SK-N-MC (cell line): ENCODE data around the gene RECK.

ENCODE experiments used
- DNase-seq: peaks from one replicate; pipeline ENCODE4 v3.0.0-alpha.2; 2011; ENCODE audit warnings: low read depth, low spot score
- H3K27ac ChIP-seq: fragments of 200-600 bp; sonication (generic); 2 replicates; pipeline ENCODE4 v1.5.1; 2016; ENCODE audit warnings: mixed run types
- H3K36me3 ChIP-seq: fragments of 200-600 bp; sonication (generic); 2 replicates; pipeline ENCODE4 v1.6.1; 2017; ENCODE audit warnings: antibody characterized with exemption, low read length, mixed read lengths; ENCODE audit not compliant: insufficient read depth
- H3K4me3 ChIP-seq: fragments of 200-600 bp; sonication (generic); 2 replicates; pipeline ENCODE4 v1.5.1; 2016
- H3K9ac ChIP-seq: fragments of 200-600 bp; sonication (generic); 2 replicates; pipeline ENCODE4 v1.8.0; 2017; ENCODE audit warnings: mixed run types, mixed read lengths; ENCODE audit not compliant: insufficient read length
- H3K9me3 ChIP-seq: fragments of 200-600 bp; sonication (generic); 2 replicates; pipeline ENCODE4 v1.6.1; 2017; ENCODE audit warnings: low read depth, mild to moderate bottlenecking, antibody characterized with exemption, low read length, moderate library complexity, mixed read lengths
- EZH2 ChIP-seq: fragments of 200-600 bp; sonication (generic); IDR thresholded peaks from one replicate; pipeline ENCODE4 v1.6.1; 2017; ENCODE audit warnings: antibody characterized with exemption
- FOXP2 ChIP-seq: optimal IDR thresholded peaks from 2 replicates; pipeline ENCODE3; 2011; ENCODE audit warnings: mild to moderate bottlenecking, moderate library complexity; ENCODE audit not compliant: insufficient read depth; ENCODE audit errors: extremely low read length, control extremely low read depth
- POLR2AphosphoS5 ChIP-seq: IDR thresholded peaks from 2 replicates; pipeline ENCODE4 v1.6.1; 2012; ENCODE audit warnings: mild to moderate bottlenecking, low read depth, low read length, borderline replicate concordance

The RECK gene

DNA sequence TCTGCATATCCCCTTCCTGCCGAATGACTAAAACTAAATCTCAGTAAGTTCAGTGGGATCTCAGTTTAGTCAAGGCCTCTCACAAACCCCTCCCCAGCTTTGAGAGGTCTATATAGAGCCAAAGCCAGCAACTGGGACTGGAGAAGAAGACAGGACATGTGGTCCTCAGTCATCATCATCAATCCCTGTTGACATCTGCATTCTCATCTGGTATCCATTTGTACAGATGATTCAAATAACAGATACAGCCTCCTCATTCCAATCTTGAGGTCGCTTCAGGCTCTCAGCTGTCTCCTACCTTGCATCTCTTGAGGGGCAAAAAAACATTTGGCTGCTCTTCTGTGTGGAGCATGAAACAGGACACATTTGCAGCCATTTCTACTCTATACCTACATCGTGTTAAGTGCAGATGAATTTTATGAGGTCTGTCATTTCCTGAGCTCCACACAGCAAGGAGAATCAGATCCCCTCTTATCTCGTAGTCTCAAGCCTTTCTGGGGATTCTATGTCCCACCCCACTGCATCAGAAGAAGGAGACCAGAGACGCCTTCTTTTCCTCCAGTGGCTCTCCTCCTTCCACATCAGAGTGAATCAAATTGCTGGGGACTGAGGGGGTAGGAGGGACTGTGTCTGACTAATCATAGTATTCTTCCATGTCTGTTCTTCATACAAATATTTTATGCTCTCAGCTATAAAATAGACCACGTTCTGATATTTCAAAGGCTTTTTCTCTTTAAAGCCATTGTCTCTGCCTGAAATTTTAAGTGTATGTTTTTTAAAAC lies 4.7 kb upstream of the RECK start:
- H3K9ac ChIP-seq, result no peak overlapping the region
- TF ChIP-seq EZH2, result no peak
- TF ChIP-seq FOXP2, result no peak
- no peak for TF ChIP-seq POLR2AphosphoS5
- 0 out of 2 replicates have a peak, but pooled peaks cover 2% of the 10 kb centered on the region for H3K9me3 ChIP-seq
- no peaks in the 10 kb centered on the region for H3K36me3 ChIP-seq
- no peak for DNase-seq
- no peak overlapping the region for H3K27ac ChIP-seq
- no peak overlapping the region for H3K4me3 ChIP-seq

DNA sequence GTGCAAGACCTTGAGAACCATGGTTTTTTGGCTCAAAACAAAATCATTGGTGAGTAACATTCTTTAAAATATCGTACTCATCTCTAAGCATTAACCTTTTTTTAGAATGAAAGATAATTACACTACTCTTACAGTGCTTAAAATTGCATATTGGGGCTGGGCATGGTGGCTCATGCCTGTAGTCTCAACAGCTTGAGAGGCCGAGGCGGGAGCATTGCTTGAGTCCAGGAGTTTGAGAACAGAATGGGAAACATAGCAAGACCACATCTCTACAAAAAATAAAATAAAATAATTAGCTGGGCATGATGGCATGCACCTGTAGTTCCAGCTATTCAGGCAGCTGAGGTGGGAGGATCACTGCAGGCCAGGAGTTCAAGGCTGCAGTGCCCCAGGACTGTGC lies 2.9 kb upstream of the RECK start:
- no peak overlapping the region for H3K9ac ChIP-seq
- H3K36me3 ChIP-seq, result no peaks in the 10 kb centered on the region
- no peak overlapping the region for H3K4me3 ChIP-seq
- no peaks in the 10 kb centered on the region for H3K9me3 ChIP-seq
- DNase-seq, result no peak
- no peak overlapping the region for H3K27ac ChIP-seq
- TF ChIP-seq FOXP2 (no peak), POLR2AphosphoS5 (no peak), EZH2 (no peak)

DNA sequence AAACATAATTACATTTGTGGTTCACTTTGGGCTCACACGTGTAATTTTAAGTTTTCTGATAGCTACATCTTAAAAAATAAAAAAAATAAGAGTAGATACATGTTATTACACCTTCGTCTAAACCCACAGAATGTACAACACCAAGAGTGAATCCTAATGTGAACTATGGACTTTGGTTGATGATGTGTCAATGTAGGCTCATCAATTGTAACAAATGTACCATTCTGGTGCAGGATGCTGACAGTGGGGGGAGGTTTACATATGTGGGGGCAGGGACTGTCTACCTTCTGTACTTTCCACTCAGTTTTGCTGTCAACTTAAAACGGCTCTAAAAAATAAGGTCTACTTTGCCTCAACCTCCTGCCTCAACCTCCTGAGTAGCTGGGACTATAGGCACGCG lies 2.5 kb upstream of the RECK start:
- DNase-seq, result no peak
- no peak overlapping the region for H3K4me3 ChIP-seq
- no peaks in the 10 kb centered on the region for H3K36me3 ChIP-seq
- no peak overlapping the region for H3K9ac ChIP-seq
- TF ChIP-seq EZH2 (no peak), FOXP2 (no peak), POLR2AphosphoS5 (no peak)
- H3K27ac ChIP-seq, result no peak overlapping the region
- no peaks in the 10 kb centered on the region for H3K9me3 ChIP-seq

DNA sequence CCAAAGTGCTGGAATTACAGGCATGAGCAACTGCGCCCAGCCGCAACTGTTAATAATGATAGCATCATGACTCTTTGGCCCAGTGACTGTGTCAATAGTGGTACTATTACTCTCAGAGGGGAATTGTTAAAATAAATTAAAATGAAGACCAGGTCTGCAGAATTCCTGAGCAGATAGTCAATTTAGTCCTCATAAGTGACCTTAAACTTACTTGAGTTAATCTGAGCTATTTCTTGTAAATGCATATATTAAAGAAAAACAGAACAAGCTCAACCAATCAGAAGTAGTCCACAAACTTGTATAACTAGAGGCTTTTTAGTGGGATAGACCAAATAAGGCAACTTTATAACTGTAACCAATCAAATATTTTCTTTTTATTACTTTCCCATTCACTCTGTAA lies 1.7 kb upstream of the RECK start:
- Histone ChIP-seq H3K9ac (no peak overlapping the region), H3K4me3 (no peak overlapping the region), H3K9me3 (no peaks in the 10 kb centered on the region), H3K36me3 (no peaks in the 10 kb centered on the region), H3K27ac (no peak overlapping the region)
- no peak for DNase-seq
- no peak for TF ChIP-seq EZH2
- TF ChIP-seq FOXP2, result no peak
- no peak for TF ChIP-seq POLR2AphosphoS5

DNA sequence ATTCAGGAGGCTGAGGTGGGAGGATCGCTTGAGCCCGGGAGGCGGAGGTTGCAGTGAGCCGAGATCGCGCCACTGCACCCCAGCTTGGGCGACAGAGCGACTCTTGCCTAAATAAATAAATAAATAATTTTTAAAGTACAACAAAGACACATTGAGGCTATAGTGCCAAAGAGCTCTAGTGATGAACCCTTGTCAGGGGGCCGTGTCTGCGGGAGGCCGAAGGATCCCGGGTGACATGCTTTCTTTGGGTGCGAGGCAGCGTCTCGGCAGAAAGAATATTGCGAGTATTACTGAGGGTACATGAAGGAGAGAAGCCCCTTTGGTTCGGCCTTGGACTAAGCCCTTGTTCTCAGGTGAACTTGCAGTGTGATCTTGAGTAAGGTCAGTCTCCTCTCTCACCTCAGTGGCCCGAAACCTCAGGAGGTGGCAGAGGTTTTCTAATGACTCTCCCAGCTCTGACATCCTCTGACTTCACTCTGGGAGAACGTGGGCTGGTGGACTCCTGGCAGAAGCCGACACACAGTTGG lies 397 bp upstream of the RECK start:
- TF ChIP-seq EZH2 (no peak), FOXP2 (no peak), POLR2AphosphoS5 (no peak)
- Histone ChIP-seq H3K36me3 (no peaks in the 10 kb centered on the region), H3K27ac (no peak overlapping the region), H3K9ac (peak overlapping the region; percentile 87), H3K4me3 (peak overlapping the region; percentile 98), H3K9me3 (no peaks in the 10 kb centered on the region)
- DNase-seq, result no peak

DNA sequence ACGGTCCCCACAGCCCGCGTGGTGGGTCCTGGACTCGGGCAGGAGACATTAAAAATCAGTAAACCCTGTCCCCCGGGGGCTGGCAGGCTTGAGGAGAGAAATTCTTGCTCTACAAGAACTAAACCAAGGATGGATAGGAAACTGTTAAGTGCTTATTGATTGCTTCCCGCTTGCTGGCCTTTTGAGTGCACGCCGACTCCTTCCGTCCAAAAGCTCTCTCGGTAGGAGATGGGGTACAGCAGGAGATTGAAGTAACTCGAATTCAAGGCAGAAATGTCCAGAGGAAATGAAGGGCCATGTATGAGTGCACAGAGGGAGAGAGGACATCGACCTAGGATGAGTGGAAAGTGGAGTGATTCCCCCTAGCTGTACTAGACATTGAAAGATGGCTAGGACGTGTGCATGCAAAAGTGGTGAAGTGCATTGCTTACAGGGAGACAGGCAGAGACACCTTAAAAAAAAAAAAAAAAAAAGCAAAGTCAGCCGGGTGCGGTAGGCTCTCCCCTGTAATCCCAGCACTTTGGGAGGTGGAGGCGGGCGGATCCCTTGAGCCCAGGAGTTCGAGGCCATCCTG lies 923 bp downstream of the RECK start:
- no peak for DNase-seq
- H3K36me3 ChIP-seq, result no peaks in the 10 kb centered on the region
- H3K9me3 ChIP-seq, result no peaks in the 10 kb centered on the region
- H3K27ac ChIP-seq, result no peak overlapping the region
- peak overlapping the region; percentile 98 for H3K4me3 ChIP-seq
- peak overlapping the region; percentile 87 for H3K9ac ChIP-seq
- TF ChIP-seq EZH2 (no peak), POLR2AphosphoS5 (no peak), FOXP2 (no peak)

DNA sequence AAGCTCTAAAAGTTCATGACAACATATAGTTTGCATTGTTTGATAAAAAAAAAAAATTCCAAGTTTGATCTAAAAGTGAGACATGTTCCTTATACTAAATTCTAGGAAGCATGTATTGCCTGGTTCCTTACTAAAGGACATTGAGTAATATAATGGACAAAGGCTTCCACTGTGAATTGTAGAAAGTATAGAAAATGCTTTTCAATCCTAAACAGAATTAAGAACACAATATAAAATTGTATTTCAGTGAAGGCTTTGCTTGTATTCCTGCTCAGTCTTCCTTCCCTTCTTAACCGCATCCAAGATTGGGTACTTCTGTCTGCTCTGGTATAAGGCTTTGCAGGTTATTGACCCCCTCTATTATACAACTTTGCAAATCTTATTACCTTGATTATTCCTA lies 2.4 kb downstream of the RECK start:
- Histone ChIP-seq H3K9me3 (no peaks in the 10 kb centered on the region), H3K9ac (no peak overlapping the region), H3K4me3 (no peak overlapping the region), H3K27ac (no peak overlapping the region), H3K36me3 (no peaks in the 10 kb centered on the region)
- DNase-seq, result no peak
- TF ChIP-seq EZH2, result no peak
- TF ChIP-seq POLR2AphosphoS5, result no peak
- TF ChIP-seq FOXP2, result no peak

DNA sequence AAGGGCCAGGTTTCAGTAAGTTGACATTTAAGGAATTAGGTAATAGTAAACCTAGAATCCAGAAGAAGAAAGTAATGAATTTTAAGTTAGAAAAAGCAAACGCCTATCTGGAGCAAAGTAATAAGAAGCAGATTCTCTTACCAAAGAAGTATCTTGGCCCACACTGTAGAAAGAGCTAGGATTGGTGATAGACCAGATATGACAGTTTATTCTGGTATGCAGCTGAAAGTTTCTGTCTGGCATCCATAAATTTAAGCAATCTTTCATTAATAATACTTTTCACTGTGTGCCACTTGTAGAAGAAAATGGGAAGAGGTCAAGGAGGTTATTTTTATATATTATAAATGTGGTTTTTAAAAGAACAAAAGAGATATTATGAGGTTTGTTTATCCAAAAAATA lies 3.0 kb downstream of the RECK start:
- DNase-seq, result no peak
- TF ChIP-seq EZH2 (no peak), FOXP2 (no peak), POLR2AphosphoS5 (no peak)
- Histone ChIP-seq H3K27ac (no peak overlapping the region), H3K9ac (no peak overlapping the region), H3K4me3 (no peak overlapping the region), H3K9me3 (no peaks in the 10 kb centered on the region), H3K36me3 (no peaks in the 10 kb centered on the region)
